Stimulated activated CD4-positive, alpha-beta T cell treated with anti-CD3 and anti-CD28 coated beads, Interleukin-1b, Interleukin-23, amount 100 ng/mL, for 1 hour (primary cell): ENCODE results near the gene ISM1.

Source experiments
- DNase-seq, 2 donors: peaks; one replicate each; pipeline ENCODE4 v3.0.0-alpha.2; 2020; ENCODE audit warnings: low read depth in 2 of 2

The ISM1 gene

GRCh38 chr20:13256606-13257005 is 35.5 kb downstream of the ISM1 start:
- no peak for DNase-seq

DNA sequence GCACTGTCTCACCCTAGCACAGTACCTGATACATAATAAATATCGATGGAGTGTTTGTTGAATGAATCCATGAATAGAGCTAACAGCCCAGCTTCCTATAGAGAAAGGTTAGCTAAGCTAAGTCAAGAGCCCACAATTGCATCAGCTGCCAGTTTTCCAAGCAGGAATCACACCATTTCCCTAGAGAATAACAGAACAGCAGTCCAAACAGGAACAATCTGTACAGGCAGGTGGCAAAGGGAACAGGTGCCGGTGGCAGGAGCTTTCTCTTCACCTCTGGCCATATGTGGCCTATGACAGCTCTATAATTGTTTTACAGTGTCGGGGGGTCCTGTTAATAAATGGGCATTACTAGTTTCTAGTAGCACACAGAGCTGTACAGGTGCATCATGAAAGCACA is 38.8 kb downstream of the ISM1 start:
- no peak for DNase-seq

DNA sequence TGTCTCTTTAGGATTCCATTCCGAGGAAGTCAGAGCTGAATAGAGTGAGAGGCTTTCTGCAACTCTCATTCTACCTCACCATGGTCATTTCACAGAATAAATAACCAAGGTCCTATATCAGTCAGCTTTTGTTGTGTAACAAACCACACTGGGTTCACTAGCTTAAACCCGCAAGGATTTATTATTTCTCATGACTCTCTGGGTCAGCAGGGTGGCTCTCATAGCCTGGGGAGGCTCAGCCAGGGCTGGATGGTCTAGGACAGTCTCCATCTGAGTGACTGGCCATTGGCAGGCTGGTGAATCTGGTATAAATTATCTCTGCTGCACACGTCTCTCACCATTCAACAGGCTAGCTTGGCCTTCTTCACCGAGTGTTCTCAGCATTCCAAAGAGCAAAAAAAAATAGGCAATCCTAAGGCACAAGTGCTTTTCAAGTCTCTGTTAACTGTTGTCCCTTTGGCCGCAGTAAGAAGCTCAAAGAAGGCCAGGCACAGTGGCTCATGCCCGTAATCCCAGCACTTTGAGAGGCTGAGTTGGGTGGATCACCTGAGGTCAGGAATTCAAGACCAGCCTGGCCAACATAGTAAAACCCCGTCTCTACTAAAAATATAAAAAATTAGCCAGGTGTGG is 39.7 kb downstream of the ISM1 start:
- DNase-seq = no peak

DNA sequence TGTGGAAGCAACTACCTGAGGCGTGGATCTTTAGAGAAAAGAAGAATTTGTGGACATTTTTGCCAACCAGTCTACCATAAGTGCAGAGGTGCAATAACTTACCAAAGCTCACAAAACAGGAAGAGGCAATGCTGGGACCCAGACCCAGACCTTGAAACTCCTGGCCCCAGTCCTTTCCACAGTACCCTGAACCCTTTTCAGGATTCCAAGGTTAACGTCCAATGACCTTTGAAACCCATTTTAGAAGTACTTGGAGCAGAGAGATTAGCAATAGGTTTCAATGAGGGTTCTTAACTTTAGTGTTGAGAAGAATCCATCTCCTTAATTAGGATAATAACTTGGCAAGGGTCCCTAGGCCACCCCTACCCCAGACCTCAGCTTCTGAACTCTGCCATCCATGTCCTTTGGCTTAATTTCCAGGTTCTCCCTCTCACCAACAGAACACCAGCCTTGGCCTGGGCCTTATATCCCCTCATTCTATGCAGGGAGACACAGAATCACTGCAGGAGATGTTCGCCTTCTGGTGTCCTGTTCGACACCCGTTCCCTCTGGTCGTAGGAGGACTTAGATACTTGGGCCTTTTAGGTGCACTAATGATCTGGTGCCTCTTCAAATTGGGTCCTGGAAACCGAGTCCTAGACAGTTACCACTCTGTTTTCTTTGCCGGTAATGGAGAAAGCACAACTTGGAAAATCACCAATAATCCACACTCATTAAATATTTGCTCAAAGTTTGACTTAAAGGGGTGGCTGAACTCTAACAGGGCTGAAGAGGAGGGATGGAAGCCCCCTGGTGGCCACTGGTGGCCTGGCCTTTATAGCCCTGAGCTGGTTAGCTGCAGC is 40.6 kb downstream of the ISM1 start:
- DNase-seq = peak; percentile 44 to 56

- DNase-seq = no peak
These were observed 41.2 kb downstream of the ISM1 start for GRCh38 chr20:13262302-13262650.

DNA sequence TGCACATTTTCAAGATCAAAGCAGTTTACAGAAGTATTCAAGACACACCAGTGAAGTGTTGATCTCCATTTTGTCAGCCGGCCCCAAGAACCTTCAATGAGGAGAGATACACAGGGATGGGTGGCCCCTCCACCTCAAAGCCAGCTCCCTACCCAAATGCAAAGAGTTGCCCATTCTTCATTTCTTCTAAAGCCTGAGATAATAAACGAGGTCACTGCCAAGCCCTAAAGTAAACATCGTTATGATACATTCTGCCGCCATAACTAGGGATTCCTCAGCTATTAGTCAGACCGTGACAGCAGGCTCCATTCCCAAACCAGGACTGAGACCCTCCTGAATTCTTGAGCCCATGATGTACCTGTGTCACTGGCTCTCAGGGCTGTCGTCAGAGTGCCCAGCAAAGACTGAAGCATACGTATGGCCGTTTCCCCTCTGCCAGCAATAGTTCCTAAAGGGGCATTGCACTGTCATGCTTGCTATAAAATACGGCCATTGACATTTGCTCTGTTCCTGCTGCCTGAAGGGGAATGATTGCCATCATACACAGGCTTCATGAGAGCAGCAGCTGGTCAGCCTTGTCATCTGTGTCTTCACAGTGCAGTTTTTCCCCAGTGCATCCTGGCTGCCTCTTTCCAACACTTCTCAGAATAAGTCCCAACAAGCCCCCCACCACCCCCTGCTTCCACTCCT is 41.7 kb downstream of the ISM1 start:
- no peak for DNase-seq

GRCh38 chr20:13263451-13263850 is 42.4 kb downstream of the ISM1 start:
- no peak for DNase-seq

DNA sequence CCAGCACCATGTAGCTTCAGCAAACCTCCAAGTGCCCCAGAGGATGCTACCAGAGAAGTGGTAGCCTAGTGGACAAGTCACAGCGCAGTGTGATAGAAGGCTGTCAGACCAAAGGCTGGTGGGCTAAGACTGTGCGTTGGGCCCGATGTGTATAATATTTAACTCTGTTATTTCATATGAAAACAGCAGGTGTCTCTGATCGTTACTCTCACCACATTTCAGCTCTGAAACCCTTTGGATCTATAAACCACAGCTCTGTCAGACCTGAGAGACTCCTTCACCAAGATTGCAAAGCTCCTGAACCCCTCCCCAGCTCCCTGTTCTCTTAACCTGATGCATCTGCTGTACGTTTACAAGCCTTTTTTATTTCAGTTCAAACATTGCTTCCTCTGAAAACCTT is 43.8 kb downstream of the ISM1 start:
- no peak for DNase-seq

- DNase-seq = no peak
These were observed 44.9 kb downstream of the ISM1 start for GRCh38 chr20:13265941-13266340.

GRCh38 chr20:13267231-13267630 is 46.2 kb downstream of the ISM1 start:
- DNase-seq = no peak

GRCh38 chr20:13268953-13269352 is 47.9 kb downstream of the ISM1 start:
- no peak for DNase-seq

- no peak for DNase-seq
These were observed 49.1 kb downstream of the ISM1 start for GRCh38 chr20:13270211-13270610.

DNA sequence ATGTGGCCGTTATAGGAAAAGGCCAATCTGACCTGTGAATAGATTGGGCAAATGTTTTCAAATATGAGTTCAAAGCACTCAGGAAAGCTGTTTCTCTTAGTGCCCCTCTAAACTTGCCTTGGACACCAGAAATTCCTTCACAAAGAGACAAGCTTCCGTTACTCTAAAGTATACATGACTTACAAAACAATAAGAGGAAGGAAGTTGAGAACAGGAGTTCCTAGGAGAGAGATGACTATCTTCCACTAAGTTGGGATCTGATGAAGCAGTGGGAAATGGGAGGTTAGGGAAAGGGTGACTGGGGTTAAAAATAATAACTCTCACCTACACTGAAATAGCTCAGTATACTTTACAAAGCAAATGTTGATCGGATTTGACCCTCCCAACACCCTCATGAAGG is 50.0 kb downstream of the ISM1 start:
- no peak for DNase-seq

GRCh38 chr20:13271977-13272975 is 51.2 kb downstream of the ISM1 start:
- no peak for DNase-seq

DNA sequence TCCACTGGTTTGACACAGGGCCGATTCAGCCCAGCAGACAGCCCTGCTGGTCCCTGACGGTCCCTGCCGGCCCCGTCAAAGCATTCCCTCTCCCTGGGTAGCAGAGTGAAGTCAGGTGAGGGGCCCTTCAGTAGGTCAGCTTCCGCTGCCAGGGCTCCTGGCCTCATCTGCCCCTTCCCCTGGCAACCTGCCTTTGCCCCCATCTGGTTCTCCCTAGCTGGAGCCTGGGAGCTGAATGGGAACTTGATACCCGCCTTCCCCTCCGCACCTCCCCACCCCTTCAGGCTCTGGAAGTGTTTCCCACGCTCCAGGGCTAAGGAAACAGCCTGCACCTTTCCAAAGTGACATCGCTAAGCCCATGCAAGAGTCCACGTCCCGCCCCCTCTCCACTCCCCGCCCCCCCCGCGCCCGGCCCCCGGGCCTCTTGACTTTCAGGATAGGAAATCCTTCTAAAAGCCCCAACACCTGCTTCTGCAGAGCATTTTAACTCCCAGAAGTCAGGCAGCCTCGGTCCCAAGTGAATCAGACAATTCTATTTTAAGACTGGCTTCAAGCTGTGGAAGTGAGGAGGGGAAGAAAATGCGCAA is 53.3 kb downstream of the ISM1 start:
- no peak for DNase-seq

- DNase-seq = no peak
These were observed 56.0 kb downstream of the ISM1 start for GRCh38 chr20:13276945-13277541.

GRCh38 chr20:13277663-13278295 is 56.7 kb downstream of the ISM1 start:
- DNase-seq = no peak

- no peak for DNase-seq
These were observed 57.9 kb downstream of the ISM1 start for GRCh38 chr20:13278812-13279570.

- DNase-seq = no peak
These were observed 59.7 kb downstream of the ISM1 start for GRCh38 chr20:13280609-13281324.
